ENCODE results near the gene PKP1.

PKP1 gene

GRCh38 chr1:201248721-201249559, 34.4 kb upstream of the PKP1 start:
- no peak for ATAC-seq
- no peak for TF ChIP-seq PATZ1 (CRISPR knock-in tag; IDR thresholded peaks at IDR 0.05; ENCODE audit: borderline replicate concordance)
- no peak for TF ChIP-seq ZFP3 (CRISPR knock-in tag; IDR thresholded peaks at IDR 0.05)
- no peak for TF ChIP-seq ISL1 (CRISPR knock-in tag; IDR thresholded peaks at IDR 0.05)

- ATAC-seq: no peak
- no peak for TF ChIP-seq TSHZ2 (CRISPR knock-in tag; IDR thresholded peaks at IDR 0.05)
- no peak for TF ChIP-seq ZC3H10 (CRISPR knock-in tag; IDR thresholded peaks at IDR 0.05)
- TF ChIP-seq ARNTL (CRISPR knock-in tag; IDR thresholded peaks at IDR 0.05; ENCODE audit: borderline replicate concordance, low read depth): no peak
- no peak for TF ChIP-seq ZFP30 (CRISPR knock-in tag; IDR thresholded peaks at IDR 0.05)
- TF ChIP-seq POU6F1 (CRISPR knock-in tag; IDR thresholded peaks at IDR 0.05; ENCODE audit: borderline replicate concordance, low read depth): no peak
- TF ChIP-seq CREB5 (CRISPR knock-in tag; IDR thresholded peaks at IDR 0.05; ENCODE audit: low read depth): no peak
- TF ChIP-seq ISL1 (CRISPR knock-in tag; IDR thresholded peaks at IDR 0.05): no peak
- TF ChIP-seq PATZ1 (CRISPR knock-in tag; IDR thresholded peaks at IDR 0.05; ENCODE audit: borderline replicate concordance): no peak
- no peak for TF ChIP-seq GLIS3 (CRISPR knock-in tag; IDR thresholded peaks at IDR 0.05)
- no peak for TF ChIP-seq ZFP3 (CRISPR knock-in tag; IDR thresholded peaks at IDR 0.05)
- no peak for TF ChIP-seq SNAI2 (CRISPR knock-in tag; IDR thresholded peaks at IDR 0.05)
- no peak for TF ChIP-seq CSRNP3 (CRISPR knock-in tag; IDR thresholded peaks at IDR 0.05)
- TF ChIP-seq ZNF70 (CRISPR knock-in tag; IDR thresholded peaks at IDR 0.05): no peak
- no peak for TF ChIP-seq BACH2 (CRISPR knock-in tag; IDR thresholded peaks at IDR 0.05; ENCODE audit: borderline replicate concordance)
- no peak for TF ChIP-seq CSDC2 (CRISPR knock-in tag; IDR thresholded peaks at IDR 0.05)
- TF ChIP-seq ZNF8 (CRISPR knock-in tag; IDR thresholded peaks at IDR 0.05): no peak
- TF ChIP-seq PPARA (CRISPR knock-in tag; IDR thresholded peaks at IDR 0.05; ENCODE audit: borderline replicate concordance): no peak
- no peak for TF ChIP-seq OSR1 (CRISPR knock-in tag; IDR thresholded peaks at IDR 0.05)
- no peak for TF ChIP-seq TCF4 (CRISPR knock-in tag; IDR thresholded peaks at IDR 0.05; ENCODE audit: borderline replicate concordance)
These were observed 32.8 kb upstream of the PKP1 start for GRCh38 chr1:201250326-201251011.

All from SK-N-SH treated with all-trans-retinoic acid at 6 μM for 48 hours (cell line).